DMS 273 (cell line): ENCODE results near the gene MAPK1.
"Not testable (repeated sequence)": the region's sequence is repeated elsewhere in the genome, so short reads cannot be mapped to it uniquely, and the experiment has no call there.

Experiments
- DNase-seq: peaks from one replicate; lab custom pipeline; 2025; ENCODE audit not compliant: unreplicated experiment; lab: John Stamatoyannopoulos, UW

The MAPK1 gene

DNA sequence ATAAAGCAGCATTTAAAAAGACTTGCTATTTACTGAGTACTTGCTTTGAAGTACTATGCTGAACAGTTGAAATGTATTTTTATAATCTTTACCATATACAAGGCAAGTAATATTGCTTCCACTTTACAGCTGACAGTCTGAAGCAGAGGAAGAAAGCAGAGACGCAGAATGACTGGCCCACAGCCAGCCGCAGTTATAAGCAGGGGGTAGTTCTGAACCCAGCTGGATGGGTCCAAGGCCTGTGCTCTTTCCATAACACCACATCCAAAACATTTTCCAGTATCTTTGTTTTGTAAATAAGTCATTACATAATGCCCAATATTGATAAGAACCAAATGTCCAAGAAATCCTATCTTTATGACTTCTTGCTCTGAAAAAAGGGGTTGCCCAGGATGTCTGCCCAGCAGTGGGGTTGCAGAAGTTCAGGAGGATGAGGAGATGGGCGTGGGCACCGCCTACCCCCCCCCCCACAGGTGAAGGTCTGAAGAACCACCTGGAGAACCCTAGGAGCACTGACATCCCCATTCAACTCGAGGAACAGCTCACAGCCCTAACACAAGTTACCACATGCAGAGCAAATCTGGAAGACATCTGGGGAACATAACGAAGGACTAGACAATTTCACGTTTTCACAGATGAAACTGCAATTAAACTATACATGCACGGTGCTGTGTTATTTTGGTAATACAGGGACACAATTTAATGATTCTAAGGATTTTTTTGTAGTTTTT lies 107.6 kb downstream of the MAPK1 start:
- DNase-seq = no peak

DNA sequence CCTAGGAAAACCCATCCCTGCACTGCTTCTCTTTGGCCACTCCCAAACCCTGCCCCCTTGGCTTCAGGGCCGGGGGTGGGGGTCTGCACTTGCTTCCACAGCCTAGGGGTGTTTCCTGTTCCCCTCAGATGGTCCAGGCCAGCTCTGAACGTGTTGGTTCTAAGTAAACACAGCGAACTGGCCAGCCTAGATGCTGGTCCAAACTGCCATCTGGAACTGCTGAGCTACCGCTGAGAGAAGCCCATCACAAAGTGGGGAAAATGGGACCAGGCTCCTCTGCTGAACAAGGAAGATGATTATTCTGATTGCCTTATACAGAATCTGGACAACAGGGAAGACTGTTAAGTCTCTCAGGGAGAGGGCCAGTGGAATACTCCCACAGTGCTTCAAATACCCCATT lies 108.4 kb downstream of the MAPK1 start:
- no peak for DNase-seq

DNA sequence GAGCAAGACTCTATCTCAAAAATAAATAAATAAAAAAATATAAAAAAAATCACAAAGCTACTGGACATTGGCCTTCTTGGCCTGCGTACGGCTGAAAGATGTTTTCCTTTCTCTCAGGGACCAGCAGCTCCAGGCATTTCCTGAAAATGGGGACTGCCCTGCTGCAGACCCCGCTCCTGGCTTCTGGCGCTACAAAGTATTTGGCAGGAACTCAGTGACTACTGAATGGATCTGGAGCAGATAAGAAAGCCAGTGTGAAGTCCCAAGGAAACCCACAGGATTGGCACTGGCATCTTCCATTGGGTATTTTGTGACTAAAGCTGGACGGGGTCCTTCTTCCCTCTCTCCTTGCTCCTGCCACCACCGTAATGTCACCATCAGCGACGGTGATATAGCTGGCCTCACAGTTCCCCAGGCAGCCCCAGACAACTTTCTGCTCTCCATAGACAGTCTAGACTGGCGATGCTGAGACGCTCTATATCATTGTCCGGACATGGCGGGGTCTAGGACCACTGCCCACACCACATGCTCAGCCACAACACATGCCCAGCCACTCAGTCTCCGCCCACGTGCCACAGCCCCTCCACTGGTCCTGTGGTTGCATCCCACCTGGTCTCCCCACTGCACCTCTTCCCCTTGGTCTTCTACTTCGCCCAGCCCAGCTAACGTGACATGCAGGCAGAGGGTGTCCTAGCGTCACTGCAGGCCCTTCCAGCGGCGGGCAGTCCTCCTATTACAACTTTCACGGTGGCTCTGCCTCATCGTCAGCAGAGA lies 109.2 kb downstream of the MAPK1 start:
- no peak for DNase-seq

DNA sequence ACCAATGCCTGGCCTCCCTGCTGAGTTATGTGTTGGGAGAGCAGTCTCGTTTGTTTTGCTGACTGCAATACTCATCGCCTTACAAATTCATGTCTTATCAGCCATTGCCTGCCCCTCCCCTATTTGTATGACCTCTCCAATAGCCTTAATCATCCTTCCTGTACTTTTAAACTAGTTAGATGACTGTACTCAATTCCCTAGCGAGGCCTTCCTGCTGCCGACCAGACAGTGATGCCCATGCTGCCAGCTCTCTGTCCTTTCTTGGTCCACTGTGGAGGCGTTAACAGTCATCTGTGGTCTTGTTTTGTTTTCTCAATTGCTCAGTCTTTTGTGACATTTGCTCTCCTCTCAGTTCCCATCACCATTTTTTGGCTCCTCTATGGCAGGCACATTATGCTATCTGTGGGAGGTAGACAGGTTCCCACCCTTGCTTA lies 111.6 kb downstream of the MAPK1 start:
- no peak for DNase-seq

DNA sequence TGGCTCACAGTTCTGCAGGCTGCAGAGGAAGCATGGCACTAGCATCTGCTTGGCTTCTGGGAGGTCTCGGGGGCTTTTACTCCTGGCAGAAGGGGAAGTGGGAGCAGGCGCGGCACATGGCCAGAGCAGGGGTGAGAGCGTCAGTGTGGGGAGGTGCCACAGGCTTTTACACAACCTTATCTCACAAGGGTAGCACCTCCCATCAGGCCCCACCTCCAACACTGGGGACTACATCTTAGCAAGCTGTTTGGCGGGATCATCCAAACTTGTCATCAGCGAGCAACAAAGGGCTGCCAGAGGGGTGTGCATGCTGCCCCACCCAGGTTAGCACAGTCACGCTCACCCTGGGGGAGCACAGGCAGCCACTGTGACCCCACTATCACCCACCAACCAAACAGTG lies 112.9 kb downstream of the MAPK1 start:
- DNase-seq = peak; percentile 74

DNA sequence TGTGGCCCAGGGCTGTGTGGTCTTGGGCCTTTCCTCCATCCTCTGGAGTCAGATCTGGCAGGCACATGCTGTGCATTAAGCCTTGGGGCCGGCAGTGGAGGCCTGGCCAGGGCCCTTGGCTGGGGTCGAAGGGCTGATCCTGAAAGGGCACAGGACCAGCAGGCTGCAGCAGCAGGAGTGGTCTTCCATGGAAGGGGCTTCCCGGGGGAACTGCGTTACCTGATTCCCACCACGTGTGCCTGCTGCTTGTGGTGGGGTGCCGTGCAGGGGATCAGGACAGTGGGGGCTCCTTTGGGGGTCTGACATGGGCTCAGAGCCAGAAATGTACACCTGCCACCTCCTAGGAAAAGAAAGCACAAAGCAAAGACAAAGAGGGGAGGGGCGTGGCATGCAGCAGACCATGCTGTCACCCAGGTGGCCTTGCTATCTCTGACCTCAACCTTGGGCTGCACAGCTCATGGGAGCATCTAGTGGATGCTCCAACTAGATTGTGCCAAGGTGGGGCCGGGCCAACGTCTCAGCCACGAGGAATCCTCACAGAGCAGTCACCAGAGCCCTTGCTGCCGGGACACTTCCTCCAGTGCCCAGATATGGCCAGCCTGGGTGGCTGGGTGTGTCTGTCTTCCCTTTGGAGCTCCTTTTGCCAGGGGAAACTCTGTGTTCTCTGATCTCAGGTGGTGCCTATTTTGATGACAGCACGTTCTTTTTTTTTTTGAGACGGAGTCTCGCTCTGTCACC lies 113.9 kb downstream of the MAPK1 start:
- peak; percentile 10 for DNase-seq

DNA sequence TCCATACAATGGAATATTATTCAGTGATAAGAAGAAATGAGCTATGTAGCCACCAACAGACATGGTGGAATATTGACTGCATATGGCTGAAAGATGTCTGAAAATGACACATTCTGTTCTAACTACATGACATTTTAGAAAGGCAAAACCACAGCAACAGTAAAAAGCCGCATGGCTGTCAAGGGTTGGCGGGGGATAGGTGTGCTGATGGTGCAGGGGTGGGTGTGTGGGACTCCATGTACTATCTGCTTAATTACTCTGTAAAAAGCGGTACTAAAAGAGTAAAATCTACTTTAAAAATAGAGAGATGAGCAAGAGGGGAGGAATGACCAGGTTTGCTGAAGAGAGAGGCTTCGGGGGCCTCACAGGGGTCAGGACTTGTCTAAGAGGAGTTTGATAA lies 115.2 kb downstream of the MAPK1 start:
- DNase-seq = no peak

DNA sequence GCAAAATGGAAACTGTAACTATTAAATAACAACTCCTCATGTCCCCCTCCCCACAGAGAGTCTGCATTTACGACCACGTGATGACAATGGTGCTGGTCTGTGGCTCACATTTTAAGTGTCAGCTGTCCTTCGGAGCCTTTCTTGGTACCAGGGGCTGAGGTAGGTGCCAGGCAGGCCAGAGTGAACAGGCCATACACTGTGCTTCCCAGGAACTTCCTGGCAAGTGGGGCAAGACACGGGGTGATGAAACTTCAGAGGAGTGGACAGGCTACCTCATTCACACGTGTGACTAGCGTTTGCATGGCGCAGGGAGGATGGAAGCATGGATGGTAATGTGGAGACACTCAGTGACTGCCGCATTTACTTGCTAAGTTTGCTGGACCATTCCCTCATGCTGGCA lies 121.5 kb downstream of the MAPK1 start:
- DNase-seq = no peak

DNA sequence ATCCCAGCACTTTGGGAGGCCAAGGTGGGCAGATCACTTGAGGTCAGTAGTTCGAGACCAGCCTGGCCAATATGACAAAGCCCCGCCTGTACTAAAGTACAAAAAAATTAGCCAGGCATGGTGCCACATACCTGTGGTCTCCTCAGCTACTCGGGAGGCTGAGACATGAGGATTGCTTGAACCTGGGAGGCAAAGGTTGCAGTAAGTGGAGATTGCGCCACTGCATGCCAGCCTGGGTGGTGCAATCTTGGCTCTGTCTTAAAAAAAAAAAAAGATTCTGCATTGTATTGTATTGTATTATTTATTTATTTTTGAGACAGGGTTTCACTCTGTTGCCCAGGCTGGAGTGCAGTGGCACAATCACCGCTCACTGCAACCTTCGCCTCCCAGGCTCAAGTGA lies 122.5 kb downstream of the MAPK1 start:
- not testable (repeated sequence) for DNase-seq

DNA sequence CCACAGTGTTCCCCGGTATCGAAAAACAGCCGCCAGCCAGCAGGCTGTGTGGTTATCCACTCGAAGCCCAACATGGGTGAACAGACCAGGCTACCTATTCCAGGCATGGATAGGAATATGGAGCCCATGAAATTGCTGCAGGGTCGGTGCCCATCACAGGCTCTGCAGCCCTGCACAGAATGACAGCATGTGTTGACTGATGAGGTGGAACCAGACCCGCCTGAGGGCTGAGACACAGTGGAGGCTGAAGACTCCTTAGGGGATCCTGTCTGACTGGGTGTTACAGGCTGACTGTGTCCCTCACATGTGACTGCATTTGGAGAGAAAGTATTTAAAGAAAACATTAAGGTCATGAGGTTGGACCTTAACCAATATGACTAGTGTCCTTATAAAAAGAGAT lies 125.7 kb downstream of the MAPK1 start:
- no peak for DNase-seq

DNA sequence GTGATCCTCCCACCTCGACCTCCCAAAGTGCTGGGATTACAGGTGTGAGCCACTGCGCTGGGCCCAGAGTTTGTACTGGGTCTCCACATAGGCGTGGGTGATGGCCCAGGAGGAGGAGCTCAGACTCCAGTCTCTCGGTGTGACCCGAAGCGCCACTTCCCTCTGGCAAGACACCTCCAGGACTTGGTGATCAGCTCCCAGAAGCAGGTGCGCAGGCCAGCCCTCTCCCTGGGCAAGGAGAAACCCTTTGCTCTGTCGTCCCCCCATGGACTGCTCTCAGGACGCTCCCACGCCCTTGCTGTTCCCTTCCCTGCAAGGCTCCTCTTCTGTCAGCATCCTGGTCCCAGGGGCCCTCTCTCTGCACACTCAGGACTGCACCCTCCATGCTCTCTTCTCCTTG lies 126.4 kb downstream of the MAPK1 start:
- DNase-seq = no peak

DNA sequence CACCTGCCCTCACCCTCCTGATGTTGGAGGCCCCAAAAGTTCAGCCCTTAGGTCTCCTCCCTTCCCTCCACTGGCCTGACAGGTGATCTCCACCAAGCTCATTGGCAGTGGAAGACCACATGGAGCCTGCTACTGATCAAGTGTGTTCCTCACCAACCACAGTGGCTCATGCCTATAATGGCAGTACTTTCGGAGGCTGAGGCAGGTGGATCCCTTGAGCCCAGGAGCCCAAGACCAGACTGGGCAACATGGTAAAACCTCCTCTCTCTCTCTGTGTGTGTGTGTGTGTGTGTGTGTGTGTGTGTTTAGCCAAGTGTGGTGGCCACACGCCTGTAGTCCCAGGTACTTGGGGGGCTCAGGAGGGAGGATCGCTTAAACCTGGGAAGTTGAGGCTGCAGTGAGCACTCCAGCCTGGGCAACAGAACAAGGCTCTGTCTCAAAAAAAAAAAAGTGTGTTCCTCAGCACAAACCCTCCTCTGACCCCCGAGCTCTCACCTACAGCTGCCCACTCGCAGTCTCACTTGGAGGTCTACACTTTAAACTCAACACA lies 127.5 kb downstream of the MAPK1 start:
- DNase-seq = no peak

DNA sequence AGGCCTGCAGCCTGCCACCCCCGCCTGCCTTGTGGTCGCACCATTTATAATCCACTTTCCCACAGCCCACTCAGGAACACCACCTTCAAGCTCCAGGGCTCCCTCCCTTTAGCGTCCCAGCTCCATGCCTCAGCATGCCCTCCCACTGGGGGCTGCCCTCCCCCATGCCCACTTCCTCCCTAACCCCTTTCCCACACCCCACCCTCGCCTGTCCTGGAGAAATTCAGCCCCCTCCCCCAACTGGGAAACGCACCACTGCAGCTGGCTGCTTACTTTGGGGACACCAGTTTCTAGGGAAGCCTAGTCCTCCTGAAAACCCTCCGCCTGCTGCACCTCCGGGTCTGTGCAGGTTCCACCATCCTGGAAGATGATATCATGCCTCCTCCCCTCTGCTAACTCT lies 128.5 kb downstream of the MAPK1 start:
- DNase-seq = no peak

DNA sequence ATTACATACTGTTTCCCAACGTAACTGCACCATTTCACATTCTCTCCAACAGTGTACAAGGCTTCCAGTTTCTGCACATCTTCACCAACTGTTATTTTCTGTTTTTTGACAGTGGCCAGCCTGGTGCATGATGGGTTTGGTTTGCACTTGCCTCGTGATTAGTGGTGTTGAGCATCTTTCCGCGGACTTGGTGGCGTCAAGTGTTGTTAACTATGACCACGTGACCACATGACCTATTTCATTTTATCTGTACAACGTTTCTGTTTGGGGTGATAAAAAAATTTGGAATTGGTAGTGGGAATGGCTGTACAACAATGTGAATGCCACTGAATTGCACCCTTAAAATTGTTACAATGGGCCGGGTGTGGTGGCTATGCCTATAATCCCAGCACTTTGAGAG lies 129.4 kb downstream of the MAPK1 start:
- DNase-seq = no peak

DNA sequence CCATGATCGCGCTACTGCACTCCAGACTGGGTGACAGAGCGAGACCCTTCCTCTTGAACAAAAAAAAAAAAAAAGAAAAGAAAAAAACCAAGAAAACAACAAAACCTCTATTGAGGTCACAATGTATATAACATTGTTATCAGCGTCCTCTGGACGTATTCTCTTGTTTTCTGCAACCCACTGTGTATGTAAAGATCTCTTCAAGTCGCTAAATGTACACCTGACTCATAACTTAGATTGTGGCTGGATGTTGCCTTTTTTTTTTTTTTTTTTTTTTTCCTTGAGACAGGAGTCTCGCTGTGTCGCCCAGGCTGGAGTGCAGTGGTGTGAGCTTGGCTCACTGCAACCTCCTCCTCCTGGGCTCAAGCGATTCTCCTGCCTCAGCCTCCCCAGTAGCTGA lies 130.5 kb downstream of the MAPK1 start:
- DNase-seq = no peak

DNA sequence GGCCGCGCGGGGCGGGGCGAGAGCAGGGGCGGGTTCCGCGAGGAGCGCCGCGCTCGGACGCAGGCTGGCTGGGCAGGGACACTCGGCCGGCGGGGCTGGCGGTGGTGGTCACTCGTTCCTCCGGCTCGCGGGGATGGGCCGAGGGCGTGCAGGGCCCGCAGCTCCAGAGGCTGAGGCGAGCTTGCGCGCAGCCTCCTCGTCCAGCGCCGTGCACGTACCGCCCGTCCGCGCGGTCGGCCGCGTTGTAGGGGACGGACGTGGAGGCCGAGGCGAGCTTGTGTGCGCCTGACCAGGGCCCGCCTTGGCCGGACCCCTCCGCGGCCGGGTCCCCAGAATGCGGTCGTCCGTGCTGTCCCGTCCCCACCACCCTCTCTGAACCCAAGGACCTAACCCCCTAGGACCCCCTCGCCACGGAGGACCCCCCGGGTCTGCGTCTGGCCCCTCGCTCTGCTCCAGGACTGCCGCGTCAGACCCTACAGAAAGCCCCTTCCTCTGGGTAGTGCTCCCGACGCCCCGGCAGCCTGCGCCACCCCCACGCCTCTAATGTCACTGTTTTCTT lies 131.3 kb downstream of the MAPK1 start:
- DNase-seq = no peak

DNA sequence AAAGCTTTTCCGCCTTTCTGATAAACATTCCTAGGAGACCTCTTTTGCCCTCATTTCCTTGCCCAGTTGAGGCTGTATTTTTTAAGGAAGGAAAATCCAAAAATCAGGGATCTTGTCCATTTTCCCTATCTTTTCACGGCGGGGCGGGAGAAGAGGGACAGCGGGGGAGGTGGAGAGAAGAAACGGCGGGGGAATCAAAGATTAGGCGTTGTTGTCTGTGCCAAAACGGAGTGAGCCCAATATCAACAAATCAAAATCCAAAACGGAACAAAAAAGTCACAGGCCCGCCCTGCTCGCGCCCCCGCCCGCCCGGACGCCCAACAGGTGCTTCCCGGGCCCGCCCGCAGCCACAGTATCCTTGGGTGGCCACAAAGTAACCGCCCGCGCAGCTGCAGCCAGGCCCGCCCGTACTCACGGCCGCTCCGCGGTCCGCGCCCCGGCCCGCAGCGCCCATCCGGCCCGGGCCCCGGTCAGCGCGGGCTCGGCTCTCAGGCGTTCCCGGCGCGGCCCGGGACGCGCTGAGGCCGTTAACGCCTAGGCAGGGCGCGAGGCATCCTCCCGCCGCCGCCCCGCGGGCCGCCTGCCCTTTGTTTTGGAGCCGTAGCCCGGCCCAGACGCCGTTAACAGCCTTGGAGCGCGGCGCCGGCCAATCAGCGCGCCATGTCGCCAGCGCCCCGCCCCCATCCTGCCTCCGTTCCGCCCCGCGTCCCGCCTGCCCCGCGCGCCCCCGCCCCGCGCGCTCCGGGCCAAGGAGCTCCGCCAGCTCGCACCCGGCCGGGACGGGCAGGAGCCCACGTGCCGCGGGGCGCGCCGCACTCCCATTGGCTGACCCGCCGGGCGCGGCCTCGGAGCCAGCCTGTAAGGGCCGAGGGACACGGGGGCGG lies 132.0 kb downstream of the MAPK1 start, which contains the start of gene YPEL1:
TSS of gene YPEL1 (minus strand) at position 595 of the 884 bp plus-strand sequence. CDS start 25,050 bp downstream, outside the sequence.
- peak; percentile 95 for DNase-seq

DNA sequence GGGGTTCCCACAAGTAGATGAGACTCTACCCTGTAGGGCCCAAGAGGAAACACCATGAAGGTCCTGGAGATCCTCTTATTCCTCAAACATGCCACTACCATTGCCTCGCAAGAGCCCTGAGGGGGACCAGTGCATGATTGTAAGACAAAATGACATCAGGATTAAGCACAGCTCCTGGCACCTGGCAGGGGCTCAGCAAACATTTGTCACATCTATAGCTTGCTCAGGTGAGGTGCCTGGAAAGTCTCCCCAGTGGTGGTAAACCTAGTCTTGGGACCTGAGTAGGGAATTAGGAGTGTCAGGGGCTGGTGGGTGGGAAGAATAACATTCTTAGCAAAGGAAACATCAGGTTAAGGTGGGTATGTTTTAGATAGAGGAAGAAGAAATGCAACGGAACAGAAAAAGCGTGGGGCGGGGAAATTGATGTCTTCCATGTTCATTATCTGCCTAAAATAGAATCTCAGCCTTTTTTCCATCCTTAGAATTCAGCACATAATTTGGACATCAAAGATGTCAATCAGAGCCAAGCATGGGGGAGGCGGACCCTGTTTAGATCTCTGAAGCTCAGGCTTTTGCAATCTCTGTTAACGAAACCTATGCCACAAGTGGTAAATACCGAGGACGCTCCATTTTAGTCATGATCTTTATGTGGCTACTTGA lies 132.8 kb downstream of the MAPK1 start:
- peak; percentile 29 for DNase-seq

DNA sequence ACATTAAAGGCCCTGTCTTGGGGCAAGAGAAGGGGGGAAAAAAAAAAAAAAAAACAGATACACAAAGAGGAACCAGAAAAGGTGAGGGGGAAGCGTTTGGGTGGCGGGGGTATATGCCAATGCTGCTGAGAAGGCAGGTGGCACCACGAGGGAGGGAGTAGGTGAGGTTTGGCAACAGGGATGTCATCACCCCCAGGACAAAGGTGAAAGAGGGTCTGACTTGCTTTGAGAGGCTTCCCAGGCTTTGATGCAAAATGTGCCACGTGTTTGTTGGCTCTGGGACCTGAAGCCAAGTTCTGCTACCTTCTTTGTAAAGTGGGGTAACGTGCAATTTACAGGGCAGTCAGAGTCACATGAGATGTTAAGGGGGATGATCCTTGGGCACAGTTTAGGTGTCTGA lies 135.9 kb downstream of the MAPK1 start:
- no peak for DNase-seq
